GM12878 (cell line): ENCODE results near the gene ACTL6B. TPM values are rescaled to one million over a fixed set of nuclear protein-coding genes. Genes with fewer than 3 reads are reported as not detected.

Experiments used
- CEBPB ChIP-seq, 2 experiments: fragments of 150-350 bp in 1 of 2; IDR thresholded peaks; 2 replicates each; pipeline ENCODE4 v1.6.1; 2012 to 2014; ENCODE audit warnings: low read depth in 2 of 2, low read length in 2 of 2, borderline replicate concordance in 1 of 2, inconsistent platforms in 1 of 2
- CREM ChIP-seq: IDR thresholded peaks from 2 replicates; pipeline ENCODE4 v1.6.1; 2014; ENCODE audit warnings: antibody characterized with exemption, low read depth
- EED ChIP-seq: sonication (generic); IDR thresholded peaks from 2 replicates; pipeline ENCODE4 v1.6.1; 2016; ENCODE audit warnings: antibody characterized with exemption, low read depth
- FOS ChIP-seq: IDR thresholded peaks from 3 replicates; pipeline ENCODE4 v1.6.1; 2011; ENCODE audit warnings: borderline replicate concordance; ENCODE audit not compliant: insufficient read length; ENCODE audit errors: extremely low read depth
- GATAD2B ChIP-seq: fragments of 450-650 bp; conservative IDR thresholded peaks from 2 replicates; pipeline ENCODE4 v1.6.1; 2017; ENCODE audit warnings: low read depth, mild to moderate bottlenecking, moderate library complexity
- JUNB ChIP-seq: IDR thresholded peaks from 2 replicates; pipeline ENCODE4 v1.6.1; 2016; ENCODE audit warnings: antibody characterized with exemption, mild to moderate bottlenecking
- LARP7 ChIP-seq: fragments of 450-650 bp; IDR thresholded peaks from 2 replicates; pipeline ENCODE4 v1.6.1; 2017; ENCODE audit warnings: mild to moderate bottlenecking
- MEF2B ChIP-seq: fragments of 450-650 bp; IDR thresholded peaks from 2 replicates; pipeline ENCODE4 v1.6.1; 2018; ENCODE audit warnings: mild to moderate bottlenecking, moderate library complexity; ENCODE audit not compliant: partially characterized antibody, poor library complexity, severe bottlenecking
- NR2C1 ChIP-seq: fragments of 450-650 bp; IDR thresholded peaks from 2 replicates; pipeline ENCODE4 v1.6.1; 2017; ENCODE audit warnings: antibody characterized with exemption, mild to moderate bottlenecking, moderate library complexity
- NR2F1 ChIP-seq: fragments of 450-650 bp; conservative IDR thresholded peaks from 2 replicates; pipeline ENCODE4 v1.6.1; 2017; ENCODE audit warnings: mild to moderate bottlenecking
- RAD21 ChIP-seq: IDR thresholded peaks from 2 replicates; pipeline ENCODE4 v1.6.1; 2011; ENCODE audit warnings: mild to moderate bottlenecking, low read depth, low read length, moderate library complexity; ENCODE audit not compliant: insufficient read depth
- RAD51 ChIP-seq: fragments of 450-650 bp; IDR thresholded peaks from 2 replicates; pipeline ENCODE4 v1.6.1; 2016; ENCODE audit warnings: moderate library complexity, mild to moderate bottlenecking, inconsistent platforms
- SMARCA5 ChIP-seq: fragments of 450-650 bp; IDR thresholded peaks from 2 replicates; pipeline ENCODE4 v1.6.1; 2017; ENCODE audit warnings: mild to moderate bottlenecking
- SUPT20H ChIP-seq: IDR thresholded peaks from 2 replicates; pipeline ENCODE4 v1.6.1; 2011; ENCODE audit warnings: low read depth, mild to moderate bottlenecking, low read length, moderate library complexity, borderline replicate concordance; ENCODE audit not compliant: control insufficient read depth
- TCF3 ChIP-seq: IDR thresholded peaks from 2 replicates; pipeline ENCODE4 v1.6.1; 2012; ENCODE audit warnings: low read depth, mild to moderate bottlenecking, low read length, borderline replicate concordance; ENCODE audit not compliant: insufficient read depth
- polyA plus RNA-seq, 11 experiments: library from polyadenylated mRNA; depleted of rRNA in 4 of 11; unstranded in 6 of 11; stranded (reverse) in 5 of 11; fragments of >200 nt; fragmentation: Nextera tagmentation in 4 of 11; fragmentation: Illumina TruSeq in 1 of 11; extraction: Ambion mirVana in 4 of 11; extraction: Trizol in 1 of 11; gene quantifications; 1 replicate in 1 of 11; 2 replicates in 10 of 11; pipeline versions ENCODE4 v1.2.1 to v1.2.3, GENCODE V29; 2011 to 2016; ENCODE audit warnings: inconsistent platforms in 2 of 11, missing spikeins in 2 of 11, low read depth in 1 of 11
- total RNA-seq, 4 experiments: library from RNA; depleted of rRNA in 3 of 4; stranded (reverse); fragments of >200 nt in 3 of 4; fragmentation: Illumina TruSeq in 1 of 4; extraction: Trizol in 1 of 4; gene quantifications; 2 replicates each; pipeline versions ENCODE4 v1.2.1 to v1.2.3, GENCODE V29; 2013 to 2021
- TF ChIP-seq, protein P1 (sequence below): IDR thresholded peaks from 2 replicates; pipeline ENCODE4 v1.6.1; 2012; ENCODE audit warnings: improper control_type of control experiment, low read depth, low read length; ENCODE audit not compliant: insufficient replicate concordance
- TF ChIP-seq, protein P2 (sequence below): fragments of 150-350 bp; IDR thresholded peaks from 2 replicates; pipeline ENCODE4 v1.6.1; 2014; ENCODE audit warnings: mild to moderate bottlenecking, low read depth, low read length
- TF ChIP-seq, protein P3 (sequence below), 3 experiments: IDR thresholded peaks in 2 of 3; conservative IDR thresholded peaks in 1 of 3; 2 replicates each; pipeline ENCODE4 v1.5.1; 2011; ENCODE audit warnings: low read depth in 3 of 3, low read length in 3 of 3, mild to moderate bottlenecking in 3 of 3, control low read depth in 2 of 3, moderate library complexity in 2 of 3, inconsistent platforms in 1 of 3, mixed read lengths in 1 of 3; ENCODE audit not compliant: control insufficient read depth in 2 of 3, insufficient read depth in 1 of 3; ENCODE audit errors: extremely low read depth in 1 of 3
- TF ChIP-seq, protein P4 (sequence below): fragments of 450-650 bp; IDR thresholded peaks from 2 replicates; pipeline ENCODE4 v1.6.1; 2016; ENCODE audit warnings: mild to moderate bottlenecking

The ACTL6B gene
- total and polyA plus RNA-seq, 10 of the 15 experiments (the other 5 are each of a cell fraction or from before 2014, with no cell fraction given) = not detected

DNA sequence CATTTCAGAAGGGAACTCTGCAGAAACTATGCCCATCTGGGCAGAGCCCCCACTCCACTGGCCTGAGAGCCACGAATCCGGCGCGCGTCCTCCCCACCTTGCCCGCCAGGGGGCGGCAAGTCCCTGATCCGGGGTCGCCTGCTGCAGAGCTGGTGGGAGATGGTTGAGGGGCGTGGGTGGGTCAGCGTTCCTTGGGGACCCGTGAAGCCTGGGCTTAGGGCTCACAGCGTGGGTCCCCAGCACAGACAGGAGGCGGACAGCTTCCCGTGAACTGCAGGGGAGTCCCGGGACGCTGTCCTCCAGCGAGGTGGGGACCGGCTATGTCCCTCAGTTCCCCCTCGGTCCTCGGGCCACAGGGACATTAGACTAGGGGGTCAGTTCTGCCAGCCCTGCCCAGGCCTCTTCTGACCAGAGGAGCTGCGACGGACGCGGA is 49.1 kb upstream of the ACTL6B start (continued):
- TF ChIP-seq, protein P1, sequence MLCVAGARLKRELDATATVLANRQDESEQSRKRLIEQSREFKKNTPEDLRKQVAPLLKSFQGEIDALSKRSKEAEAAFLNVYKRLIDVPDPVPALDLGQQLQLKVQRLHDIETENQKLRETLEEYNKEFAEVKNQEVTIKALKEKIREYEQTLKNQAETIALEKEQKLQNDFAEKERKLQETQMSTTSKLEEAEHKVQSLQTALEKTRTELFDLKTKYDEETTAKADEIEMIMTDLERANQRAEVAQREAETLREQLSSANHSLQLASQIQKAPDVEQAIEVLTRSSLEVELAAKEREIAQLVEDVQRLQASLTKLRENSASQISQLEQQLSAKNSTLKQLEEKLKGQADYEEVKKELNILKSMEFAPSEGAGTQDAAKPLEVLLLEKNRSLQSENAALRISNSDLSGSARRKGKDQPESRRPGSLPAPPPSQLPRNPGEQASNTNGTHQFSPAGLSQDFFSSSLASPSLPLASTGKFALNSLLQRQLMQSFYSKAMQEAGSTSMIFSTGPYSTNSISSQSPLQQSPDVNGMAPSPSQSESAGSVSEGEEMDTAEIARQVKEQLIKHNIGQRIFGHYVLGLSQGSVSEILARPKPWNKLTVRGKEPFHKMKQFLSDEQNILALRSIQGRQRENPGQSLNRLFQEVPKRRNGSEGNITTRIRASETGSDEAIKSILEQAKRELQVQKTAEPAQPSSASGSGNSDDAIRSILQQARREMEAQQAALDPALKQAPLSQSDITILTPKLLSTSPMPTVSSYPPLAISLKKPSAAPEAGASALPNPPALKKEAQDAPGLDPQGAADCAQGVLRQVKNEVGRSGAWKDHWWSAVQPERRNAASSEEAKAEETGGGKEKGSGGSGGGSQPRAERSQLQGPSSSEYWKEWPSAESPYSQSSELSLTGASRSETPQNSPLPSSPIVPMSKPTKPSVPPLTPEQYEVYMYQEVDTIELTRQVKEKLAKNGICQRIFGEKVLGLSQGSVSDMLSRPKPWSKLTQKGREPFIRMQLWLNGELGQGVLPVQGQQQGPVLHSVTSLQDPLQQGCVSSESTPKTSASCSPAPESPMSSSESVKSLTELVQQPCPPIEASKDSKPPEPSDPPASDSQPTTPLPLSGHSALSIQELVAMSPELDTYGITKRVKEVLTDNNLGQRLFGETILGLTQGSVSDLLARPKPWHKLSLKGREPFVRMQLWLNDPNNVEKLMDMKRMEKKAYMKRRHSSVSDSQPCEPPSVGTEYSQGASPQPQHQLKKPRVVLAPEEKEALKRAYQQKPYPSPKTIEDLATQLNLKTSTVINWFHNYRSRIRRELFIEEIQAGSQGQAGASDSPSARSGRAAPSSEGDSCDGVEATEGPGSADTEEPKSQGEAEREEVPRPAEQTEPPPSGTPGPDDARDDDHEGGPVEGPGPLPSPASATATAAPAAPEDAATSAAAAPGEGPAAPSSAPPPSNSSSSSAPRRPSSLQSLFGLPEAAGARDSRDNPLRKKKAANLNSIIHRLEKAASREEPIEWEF = no peak
- peak; percentile 87 for TF ChIP-seq LARP7
- TF ChIP-seq JUNB = 0 out of 2 replicates have a peak, but pooled peaks have one; percentile 3
- no peak for TF ChIP-seq RAD51
- peak; percentile 74 for TF ChIP-seq MEF2B
- no peak for TF ChIP-seq SUPT20H
- peak; percentile 96 for TF ChIP-seq GATAD2B
- TF ChIP-seq, protein P2, sequence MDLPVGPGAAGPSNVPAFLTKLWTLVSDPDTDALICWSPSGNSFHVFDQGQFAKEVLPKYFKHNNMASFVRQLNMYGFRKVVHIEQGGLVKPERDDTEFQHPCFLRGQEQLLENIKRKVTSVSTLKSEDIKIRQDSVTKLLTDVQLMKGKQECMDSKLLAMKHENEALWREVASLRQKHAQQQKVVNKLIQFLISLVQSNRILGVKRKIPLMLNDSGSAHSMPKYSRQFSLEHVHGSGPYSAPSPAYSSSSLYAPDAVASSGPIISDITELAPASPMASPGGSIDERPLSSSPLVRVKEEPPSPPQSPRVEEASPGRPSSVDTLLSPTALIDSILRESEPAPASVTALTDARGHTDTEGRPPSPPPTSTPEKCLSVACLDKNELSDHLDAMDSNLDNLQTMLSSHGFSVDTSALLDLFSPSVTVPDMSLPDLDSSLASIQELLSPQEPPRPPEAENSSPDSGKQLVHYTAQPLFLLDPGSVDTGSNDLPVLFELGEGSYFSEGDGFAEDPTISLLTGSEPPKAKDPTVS = no peak
- TF ChIP-seq, protein P3, sequence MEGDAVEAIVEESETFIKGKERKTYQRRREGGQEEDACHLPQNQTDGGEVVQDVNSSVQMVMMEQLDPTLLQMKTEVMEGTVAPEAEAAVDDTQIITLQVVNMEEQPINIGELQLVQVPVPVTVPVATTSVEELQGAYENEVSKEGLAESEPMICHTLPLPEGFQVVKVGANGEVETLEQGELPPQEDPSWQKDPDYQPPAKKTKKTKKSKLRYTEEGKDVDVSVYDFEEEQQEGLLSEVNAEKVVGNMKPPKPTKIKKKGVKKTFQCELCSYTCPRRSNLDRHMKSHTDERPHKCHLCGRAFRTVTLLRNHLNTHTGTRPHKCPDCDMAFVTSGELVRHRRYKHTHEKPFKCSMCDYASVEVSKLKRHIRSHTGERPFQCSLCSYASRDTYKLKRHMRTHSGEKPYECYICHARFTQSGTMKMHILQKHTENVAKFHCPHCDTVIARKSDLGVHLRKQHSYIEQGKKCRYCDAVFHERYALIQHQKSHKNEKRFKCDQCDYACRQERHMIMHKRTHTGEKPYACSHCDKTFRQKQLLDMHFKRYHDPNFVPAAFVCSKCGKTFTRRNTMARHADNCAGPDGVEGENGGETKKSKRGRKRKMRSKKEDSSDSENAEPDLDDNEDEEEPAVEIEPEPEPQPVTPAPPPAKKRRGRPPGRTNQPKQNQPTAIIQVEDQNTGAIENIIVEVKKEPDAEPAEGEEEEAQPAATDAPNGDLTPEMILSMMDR (IDR thresholded peaks at IDR 0.05 in 2 of 3, conservative IDR thresholded peaks at IDR 0.05 in 1 of 3; ENCODE audit: control insufficient read depth in 2 of 3, extremely low read depth in 1 of 3, insufficient read depth in 1 of 3, low read depth in 3 of 3, low read length in 3 of 3) = peak; percentile 81 to 98 (median 94)
- TF ChIP-seq EED = peak; percentile 9; the same call in 1 of the 2 replicates
- TF ChIP-seq, protein P4, sequence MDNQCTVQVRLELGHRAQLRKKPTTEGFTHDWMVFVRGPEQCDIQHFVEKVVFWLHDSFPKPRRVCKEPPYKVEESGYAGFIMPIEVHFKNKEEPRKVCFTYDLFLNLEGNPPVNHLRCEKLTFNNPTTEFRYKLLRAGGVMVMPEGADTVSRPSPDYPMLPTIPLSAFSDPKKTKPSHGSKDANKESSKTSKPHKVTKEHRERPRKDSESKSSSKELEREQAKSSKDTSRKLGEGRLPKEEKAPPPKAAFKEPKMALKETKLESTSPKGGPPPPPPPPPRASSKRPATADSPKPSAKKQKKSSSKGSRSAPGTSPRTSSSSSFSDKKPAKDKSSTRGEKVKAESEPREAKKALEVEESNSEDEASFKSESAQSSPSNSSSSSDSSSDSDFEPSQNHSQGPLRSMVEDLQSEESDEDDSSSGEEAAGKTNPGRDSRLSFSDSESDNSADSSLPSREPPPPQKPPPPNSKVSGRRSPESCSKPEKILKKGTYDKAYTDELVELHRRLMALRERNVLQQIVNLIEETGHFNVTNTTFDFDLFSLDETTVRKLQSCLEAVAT = 0 out of 2 replicates have a peak, but pooled peaks have one; percentile 26
- 0 out of 2 replicates have a peak, but pooled peaks have one; percentile 11 for TF ChIP-seq NR2F1
- 0 out of 2 replicates have a peak, but pooled peaks have one; percentile 14 for TF ChIP-seq CREM
- peak; percentile 69; the same call in 1 of the 2 replicates for TF ChIP-seq TCF3
- TF ChIP-seq FOS = no peak
- TF ChIP-seq SMARCA5 = peak; percentile 94
- peak; percentile 71 for TF ChIP-seq RAD21
- TF ChIP-seq CEBPB (IDR thresholded peaks at IDR 0.05; ENCODE audit: borderline replicate concordance in 1 of 2, low read depth in 2 of 2, low read length in 2 of 2) = no peak
- TF ChIP-seq NR2C1 = no peak
